ENCODE data around the gene VAV2. TPM values are rescaled to one million over a fixed set of nuclear protein-coding genes. Genes with fewer than 3 reads are reported as not detected.

Gene VAV2
- total and polyA plus RNA-seq, 8 donors = 25.3 to 44.1 (median 35.5) TPM

DNA sequence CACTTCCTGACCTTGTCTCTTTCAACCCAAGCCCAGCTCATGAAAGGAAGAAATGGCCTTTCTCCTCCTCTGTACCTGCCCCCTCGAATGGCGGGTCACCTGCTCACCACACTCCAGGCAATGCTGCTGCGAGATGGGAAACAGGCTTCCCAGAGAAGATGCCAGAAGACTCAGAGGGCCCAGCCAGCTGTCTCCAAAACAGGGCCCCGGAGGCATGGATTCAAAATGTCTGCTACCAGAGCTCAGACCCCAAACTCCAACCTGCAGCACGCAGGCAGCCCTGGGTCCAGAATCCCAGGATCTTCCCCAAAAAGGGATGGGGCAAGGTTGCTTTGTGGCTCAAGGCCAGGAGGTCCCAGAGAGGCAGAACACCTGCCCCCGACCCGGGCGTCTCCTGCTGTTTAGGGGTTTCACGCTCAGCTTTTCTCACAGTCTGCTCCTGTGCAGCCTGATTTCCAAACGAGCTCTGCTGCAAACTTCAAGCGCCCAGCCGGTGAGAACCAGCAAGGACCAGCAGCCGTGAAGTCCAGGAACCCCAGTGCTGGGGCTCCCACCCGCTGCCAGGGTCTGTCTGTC lies 42.5 kb downstream of the VAV2 start:
- H3K4me1 ChIP-seq = peaks cover 6 to 34% of the 10 kb centered on the region in 2 donors
- H3K4me3 ChIP-seq = no peak overlapping the region
- no peak overlapping the region for H3K27ac ChIP-seq
- H3K9me3 ChIP-seq = no peaks in the 10 kb centered on the region
- ATAC-seq (no peak), DNase-seq (peak in 1 of 4 donors; percentile 45)
- no peaks in the 10 kb centered on the region for H3K27me3 ChIP-seq
- intact Hi-C loops (cut with DNase I) = no loop called here
- TF ChIP-seq, protein P1, sequence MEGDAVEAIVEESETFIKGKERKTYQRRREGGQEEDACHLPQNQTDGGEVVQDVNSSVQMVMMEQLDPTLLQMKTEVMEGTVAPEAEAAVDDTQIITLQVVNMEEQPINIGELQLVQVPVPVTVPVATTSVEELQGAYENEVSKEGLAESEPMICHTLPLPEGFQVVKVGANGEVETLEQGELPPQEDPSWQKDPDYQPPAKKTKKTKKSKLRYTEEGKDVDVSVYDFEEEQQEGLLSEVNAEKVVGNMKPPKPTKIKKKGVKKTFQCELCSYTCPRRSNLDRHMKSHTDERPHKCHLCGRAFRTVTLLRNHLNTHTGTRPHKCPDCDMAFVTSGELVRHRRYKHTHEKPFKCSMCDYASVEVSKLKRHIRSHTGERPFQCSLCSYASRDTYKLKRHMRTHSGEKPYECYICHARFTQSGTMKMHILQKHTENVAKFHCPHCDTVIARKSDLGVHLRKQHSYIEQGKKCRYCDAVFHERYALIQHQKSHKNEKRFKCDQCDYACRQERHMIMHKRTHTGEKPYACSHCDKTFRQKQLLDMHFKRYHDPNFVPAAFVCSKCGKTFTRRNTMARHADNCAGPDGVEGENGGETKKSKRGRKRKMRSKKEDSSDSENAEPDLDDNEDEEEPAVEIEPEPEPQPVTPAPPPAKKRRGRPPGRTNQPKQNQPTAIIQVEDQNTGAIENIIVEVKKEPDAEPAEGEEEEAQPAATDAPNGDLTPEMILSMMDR (IDR thresholded peaks at IDR 0.05) = no peak
- no peaks in the 10 kb centered on the region for H3K36me3 ChIP-seq

DNA sequence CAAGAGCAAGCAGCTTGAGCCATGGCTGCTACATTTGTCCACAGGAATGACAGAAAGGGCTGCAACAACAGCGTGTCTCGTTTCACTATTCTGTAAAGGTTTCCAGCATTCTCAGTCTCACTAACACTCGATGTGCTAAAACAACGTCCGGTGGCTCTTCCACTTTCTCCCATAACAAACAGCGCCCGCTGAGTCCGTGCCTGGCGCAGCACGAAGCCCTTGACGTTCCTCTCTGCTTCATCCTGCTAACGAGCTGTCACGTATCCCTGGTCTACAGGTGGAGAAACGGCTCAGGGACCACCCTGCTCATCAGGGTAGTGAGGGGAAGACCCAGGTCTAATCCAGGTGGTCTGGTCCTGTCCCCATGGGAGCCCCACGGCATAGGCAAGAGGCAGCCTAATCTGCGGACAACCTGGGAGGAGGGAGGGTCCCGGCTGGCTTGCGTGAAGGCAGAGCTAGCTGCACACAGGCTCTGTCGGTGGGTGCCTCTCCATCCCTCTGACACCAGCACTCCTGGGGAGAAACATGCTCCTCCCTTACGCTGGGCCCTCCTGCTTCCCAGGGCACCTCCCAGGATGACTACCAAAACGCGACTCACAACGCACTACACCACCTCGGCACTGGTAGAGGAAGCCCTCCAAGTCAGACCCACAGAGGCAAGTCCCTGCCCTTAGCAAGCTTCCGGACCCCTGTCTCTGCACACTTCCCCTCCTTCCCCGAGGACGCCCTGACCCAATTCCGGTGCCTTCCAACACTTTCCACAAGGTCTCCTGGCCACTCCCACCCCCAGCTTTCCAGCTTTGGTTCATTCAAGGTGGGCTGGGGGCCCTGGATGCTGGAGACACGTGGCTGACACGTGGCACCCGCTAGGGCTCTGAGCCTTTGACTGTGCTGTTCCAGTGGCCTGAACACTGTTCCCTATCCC lies 43.3 kb downstream of the VAV2 start:
- Histone ChIP-seq H3K9me3 (no peaks in the 10 kb centered on the region), H3K27ac (no peak overlapping the region), H3K4me3 (no peak overlapping the region), H3K27me3 (no peaks in the 10 kb centered on the region), H3K4me1 (peaks cover 6 to 30% of the 10 kb centered on the region in 2 donors), H3K36me3 (no peaks in the 10 kb centered on the region)
- TF ChIP-seq, protein P1 (IDR thresholded peaks at IDR 0.05) = no peak
- peak in 1 of 4 donors; percentile 45 for DNase-seq
- no peak for ATAC-seq
- intact Hi-C loops (cut with DNase I) = no loop called here

DNA sequence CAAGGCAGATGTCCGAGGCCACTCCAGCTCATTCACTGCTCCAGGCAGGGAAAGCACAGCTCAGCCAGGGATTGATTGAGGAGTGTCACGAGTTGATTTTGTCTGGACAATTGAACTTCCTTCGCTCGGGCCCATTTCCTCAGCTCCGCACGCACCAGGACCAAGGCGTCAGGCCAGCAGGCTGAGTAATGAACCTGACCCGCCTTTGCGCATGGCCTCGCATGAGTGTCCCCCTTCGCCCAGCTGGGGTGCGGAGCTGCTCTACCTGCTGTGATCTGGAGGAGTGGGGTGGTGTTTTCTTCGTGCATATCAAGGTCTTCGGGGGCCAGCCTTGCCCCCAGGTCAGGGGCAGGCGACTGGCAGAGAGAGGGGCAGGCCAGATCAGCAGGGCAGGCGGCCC lies 44.0 kb downstream of the VAV2 start:
- DNase-seq (peak in 1 of 4 donors; percentile 64), ATAC-seq (no peak)
- no peaks in the 10 kb centered on the region for H3K27me3 ChIP-seq
- TF ChIP-seq, protein P1 (IDR thresholded peaks at IDR 0.05) = no peak
- peaks cover 6 to 30% of the 10 kb centered on the region in 2 donors for H3K4me1 ChIP-seq
- H3K9me3 ChIP-seq = no peaks in the 10 kb centered on the region
- H3K27ac ChIP-seq = no peak overlapping the region
- H3K36me3 ChIP-seq = no peaks in the 10 kb centered on the region
- H3K4me3 ChIP-seq = no peak overlapping the region
- intact Hi-C loops (cut with DNase I) = no loop called here

DNA sequence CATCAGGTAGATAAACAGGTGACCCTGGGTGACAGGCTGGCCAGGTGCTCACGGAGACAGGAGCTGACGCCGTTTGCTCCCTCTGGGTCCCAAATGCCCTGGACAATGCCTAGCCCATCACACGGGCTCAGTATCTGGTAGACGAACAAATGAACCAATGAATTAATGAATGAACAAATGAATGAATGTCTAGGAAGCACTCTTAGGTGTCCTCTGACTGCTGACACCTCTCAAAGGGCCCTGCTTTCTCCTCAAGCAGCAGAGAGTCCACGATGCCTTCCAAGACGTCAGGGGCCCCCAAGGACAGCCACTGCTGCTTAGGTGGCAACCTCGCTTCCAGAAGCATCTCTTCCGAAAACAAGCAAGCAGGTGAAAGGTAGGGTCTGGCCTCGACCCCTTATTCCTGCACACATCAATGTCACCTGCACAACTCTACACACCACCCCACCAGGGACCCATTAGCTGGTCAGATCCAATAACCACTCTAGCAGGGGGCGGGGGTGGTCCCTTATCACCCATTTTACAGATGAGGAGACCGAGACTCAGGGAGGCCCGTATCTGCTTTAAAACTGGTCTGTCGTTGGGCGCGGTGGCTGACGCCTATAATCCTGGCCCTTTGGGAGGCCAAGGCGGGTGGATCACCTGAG lies 45.2 kb downstream of the VAV2 start:
- peaks cover 6 to 30% of the 10 kb centered on the region in 2 donors for H3K4me1 ChIP-seq
- TF ChIP-seq, protein P1 (IDR thresholded peaks at IDR 0.05) = no peak
- H3K36me3 ChIP-seq = no peaks in the 10 kb centered on the region
- no peak overlapping the region for H3K4me3 ChIP-seq
- H3K27me3 ChIP-seq = no peaks in the 10 kb centered on the region
- H3K27ac ChIP-seq = no peak overlapping the region
- no peak for ATAC-seq
- no peaks in the 10 kb centered on the region for H3K9me3 ChIP-seq
- intact Hi-C loops (cut with DNase I) = no loop called here
- DNase-seq = no peak

All from left lung (tissue), 10 donors.